DMS 273 (cell line): ENCODE data around the gene KPNA1.
A peak's percentile ranks its signal among the peaks of the same experiment; 100 is the strongest.
"Not testable (repeated sequence)": the region's sequence is repeated elsewhere in the genome, so short reads cannot be mapped to it uniquely, and the experiment has no call there.

Source experiments
- DNase-seq: peaks from one replicate; lab custom pipeline; 2025; ENCODE audit not compliant: unreplicated experiment; lab: John Stamatoyannopoulos, UW

KPNA1 gene

DNA sequence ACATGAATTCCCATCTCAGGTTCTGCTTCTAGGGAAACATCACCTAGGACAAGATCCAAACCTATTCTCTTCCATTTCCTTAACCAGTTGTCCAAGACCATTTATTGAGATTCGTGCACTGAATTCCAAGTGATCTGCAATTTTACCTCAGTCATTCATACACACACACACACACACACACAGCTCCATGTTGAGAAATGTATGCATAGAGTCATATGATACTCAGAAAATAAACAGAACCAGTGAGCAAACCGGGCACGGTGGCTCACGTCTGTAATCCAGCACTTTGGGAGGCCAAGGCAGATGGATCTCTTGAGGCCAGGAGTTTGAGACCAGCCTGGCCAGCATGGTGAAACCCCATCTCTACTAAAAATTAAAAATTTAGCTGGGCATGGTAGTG lies 6.1 kb upstream of the KPNA1 start:
- DNase-seq, result no peak

DNA sequence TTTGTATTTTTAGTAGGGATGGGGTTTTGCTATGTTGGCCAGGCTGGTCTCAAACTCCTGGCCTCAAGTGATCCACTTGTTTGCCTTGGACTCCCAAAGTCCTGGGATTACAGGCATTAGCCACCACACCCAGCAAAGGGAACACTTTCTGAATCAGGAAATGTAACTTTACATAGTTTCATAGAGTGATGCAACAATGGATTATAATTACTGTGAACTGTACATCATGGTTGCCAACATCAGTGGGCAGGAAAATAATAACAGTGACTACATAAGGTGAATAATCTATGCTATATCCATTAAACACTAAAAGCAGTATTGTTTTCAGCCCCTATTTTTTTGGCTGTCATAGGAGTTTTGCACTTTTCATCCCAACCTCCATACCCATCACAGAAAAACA lies 5.0 kb upstream of the KPNA1 start:
- DNase-seq, result no peak

GRCh38 chr3:122516846-122517360 lies 2.2 kb upstream of the KPNA1 start:
- DNase-seq, result no peak

- no peak for DNase-seq
Measured at GRCh38 chr3:122515870-122516269, 1.1 kb upstream of the KPNA1 start.

DNA sequence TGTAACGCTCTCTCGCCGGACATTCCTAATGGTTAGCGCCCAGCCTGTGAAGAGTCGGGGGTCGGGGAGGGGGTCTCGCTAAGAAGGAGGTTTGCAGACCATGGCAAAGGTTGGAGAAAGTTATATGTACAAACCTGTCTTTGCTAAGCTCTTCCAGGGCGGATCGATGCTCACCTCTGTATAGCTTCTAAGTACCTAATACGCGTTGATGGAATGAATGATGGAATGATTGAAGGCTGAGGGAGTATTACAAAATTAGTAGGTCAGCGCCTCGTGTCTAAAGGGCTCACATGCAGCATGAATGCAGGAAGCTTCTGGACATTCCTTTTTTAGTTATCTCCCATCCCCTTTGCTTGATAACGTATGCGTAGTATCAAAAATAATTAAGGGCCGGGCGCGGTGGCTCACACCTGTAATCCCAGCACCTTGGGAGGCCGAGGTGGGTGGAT lies 305 bp upstream of the KPNA1 start:
- no peak for DNase-seq

DNA sequence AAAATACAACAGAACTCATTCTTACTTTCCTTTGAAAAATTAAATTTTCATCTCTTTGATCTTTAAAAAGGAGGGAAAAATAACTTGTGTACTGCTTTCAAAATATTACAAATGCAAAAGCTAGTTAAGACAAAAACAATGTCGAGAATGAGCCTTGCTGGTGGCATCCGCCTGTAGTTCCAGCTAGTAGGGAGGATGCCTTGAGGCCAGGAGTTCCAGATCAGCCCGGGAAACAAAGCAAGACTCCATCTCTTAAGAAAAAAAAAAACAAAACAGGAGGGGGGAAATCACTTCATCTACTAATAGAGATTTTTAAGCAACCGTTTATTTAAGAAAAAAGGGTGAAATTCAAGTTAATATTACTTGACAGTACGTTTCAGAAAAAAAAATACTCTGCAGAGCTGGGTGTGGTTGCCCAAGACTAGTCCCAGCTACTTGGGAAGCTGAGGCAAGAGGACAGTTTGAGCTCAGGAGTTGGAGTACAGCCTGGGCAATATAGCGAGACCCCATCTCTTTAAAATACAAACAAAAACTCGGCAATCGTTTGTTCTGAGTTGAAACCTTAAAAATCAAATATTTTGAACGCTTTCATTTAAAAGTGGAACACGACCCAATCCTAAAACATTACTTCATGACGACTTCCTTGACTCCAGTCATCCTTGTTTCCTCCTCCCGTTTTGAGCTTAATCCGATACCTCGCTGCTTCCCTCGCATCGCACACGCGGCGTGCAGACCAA lies 1.2 kb downstream of the KPNA1 start:
- DNase-seq, result peak; percentile 40

GRCh38 chr3:122512284-122512683 lies 2.5 kb downstream of the KPNA1 start:
- no peak for DNase-seq

GRCh38 chr3:122510878-122511535 lies 3.7 kb downstream of the KPNA1 start:
- DNase-seq, result no peak

DNA sequence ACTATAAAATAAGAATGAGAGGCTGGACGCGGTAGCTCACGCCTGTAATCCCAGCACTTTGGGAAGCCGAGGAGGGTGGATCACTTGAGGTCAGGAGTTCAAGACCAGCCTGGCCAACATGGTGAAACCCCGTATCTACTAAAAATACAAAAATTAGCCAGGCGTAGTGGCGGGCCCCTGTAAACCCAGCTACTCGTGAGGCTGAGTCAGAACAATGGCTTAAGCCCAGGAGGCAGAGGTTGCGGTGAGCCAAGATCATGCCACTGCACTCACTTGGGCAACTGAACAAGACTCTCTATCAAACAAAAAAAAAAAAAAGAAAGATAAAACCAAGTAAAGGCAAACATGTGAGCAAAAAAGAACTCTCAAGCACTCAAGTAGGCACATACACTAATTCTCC lies 5.8 kb downstream of the KPNA1 start:
- DNase-seq, result not testable (repeated sequence)

- DNase-seq, result no peak
Measured at GRCh38 chr3:122508135-122508914, 6.4 kb downstream of the KPNA1 start.

GRCh38 chr3:122506450-122506849 lies 8.3 kb downstream of the KPNA1 start:
- DNase-seq, result no peak

GRCh38 chr3:122505676-122506075 lies 9.1 kb downstream of the KPNA1 start:
- no peak for DNase-seq

DNA sequence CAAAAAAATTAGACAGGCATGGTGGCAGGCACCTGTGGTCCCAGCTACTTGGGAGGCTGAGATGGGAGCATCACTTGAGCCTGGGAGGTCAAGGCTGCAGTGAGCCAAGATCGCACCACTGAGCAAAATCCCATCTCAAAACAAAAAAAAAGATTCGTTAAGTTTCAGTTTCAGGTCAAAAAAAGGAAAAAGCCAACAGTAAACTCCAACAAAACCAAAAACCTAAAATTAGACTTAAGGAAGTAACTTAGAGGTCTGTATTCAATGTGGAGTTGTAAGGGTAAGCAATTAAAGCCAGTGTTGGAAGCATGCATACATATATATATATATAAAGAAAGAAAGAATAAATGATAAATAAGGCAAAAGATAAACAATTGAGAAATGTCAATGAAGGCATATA lies 11.8 kb downstream of the KPNA1 start:
- DNase-seq, result no peak

GRCh38 chr3:122502139-122502538 lies 12.6 kb downstream of the KPNA1 start:
- no peak for DNase-seq

- DNase-seq, result not testable (repeated sequence)
Measured at GRCh38 chr3:122500964-122501363, 13.8 kb downstream of the KPNA1 start.

- DNase-seq, result no peak
Measured at GRCh38 chr3:122498152-122498551, 16.6 kb downstream of the KPNA1 start.

GRCh38 chr3:122497425-122497824 lies 17.3 kb downstream of the KPNA1 start:
- no peak for DNase-seq

DNA sequence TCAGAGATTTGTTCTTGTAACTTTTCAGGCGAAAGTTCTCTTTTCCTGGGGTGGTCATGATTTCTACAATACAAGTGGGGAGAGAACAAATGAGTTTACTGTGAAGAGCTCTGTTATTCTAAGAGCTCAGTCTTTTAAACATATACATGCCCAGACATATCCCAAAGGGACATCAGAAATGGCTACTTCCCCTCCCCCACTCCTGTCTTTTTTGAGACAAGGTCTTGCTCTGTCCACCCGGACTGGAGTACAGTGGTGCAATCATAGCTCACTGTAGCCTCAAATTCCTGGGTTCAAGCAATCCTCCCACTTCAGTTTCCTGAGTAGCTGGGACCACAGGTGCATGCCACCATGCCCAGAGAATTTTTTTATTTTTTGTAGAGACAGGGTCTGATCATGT lies 18.2 kb downstream of the KPNA1 start:
- DNase-seq, result no peak

DNA sequence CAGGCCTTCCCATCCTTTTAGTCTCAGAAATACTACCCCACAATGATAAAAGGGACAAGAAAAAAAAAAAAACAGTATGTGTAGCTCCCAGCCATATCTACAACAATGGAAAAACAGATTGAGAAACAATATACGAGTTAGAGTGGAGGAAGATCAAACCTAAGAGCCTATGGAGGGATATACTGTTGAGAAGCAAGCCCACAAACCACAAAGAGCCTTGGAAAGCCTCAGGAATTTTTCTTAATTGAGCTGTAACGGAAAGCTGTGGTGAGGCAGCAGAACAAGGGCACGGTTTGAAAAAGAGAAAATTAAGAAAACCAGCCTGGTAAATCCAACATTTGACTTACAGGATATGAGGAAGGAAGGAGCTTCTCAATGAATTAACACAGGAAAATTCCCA lies 21.4 kb downstream of the KPNA1 start:
- DNase-seq, result no peak

DNA sequence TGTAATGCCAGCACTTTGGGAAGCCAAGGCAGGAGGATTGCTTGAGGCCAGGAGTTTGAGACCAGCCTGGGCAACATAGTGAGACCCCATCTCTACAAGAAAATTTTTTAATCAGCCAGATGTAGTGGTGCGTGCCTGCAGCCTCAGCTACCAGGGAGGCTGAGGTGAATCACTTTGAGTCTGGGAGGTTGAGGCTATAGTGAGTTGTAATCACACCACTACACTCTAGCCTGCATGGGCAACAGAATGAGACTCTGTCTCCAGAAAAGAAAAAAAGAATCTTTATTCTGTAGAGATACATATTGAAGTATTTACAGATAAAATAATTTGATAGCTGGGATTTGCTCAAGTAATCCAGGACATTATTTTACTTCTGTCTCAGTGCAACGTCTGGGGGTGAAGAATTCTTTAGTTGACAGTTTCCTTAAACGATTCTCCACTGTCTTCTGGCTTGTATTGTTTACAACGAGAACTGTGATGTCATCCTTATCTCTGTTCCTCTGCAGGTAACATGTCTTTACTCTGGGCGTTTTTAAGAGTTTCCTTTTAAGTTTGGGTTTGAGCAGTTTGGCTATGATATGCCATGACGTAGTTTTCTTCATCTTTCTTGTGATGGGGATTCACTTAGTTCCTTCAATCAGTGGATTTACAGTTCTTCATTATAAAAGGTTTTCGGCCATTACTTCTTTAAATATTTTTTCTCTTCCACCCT lies 26.3 kb downstream of the KPNA1 start:
- no peak for DNase-seq

DNA sequence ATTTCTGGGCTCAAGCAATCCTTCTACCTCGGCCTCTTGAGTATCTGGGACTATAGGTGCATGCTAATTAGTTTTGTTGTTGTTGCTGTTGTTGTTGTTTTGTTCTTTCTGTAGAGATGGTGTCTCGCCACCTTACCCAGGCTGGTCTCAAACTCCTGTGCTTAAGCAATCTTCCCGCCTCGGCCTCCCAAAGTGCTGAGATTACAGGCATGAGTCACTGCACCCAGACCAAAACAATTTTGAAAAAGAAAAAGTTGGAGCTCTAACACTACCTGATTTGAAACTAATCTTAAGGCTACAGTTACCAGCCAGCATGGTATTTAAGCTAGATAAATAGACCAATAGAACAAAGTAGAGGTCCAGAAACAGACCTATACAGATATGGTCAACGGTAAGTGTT lies 29.8 kb downstream of the KPNA1 start:
- DNase-seq, result no peak
